GM12878 (cell line): ENCODE results near the gene SCNN1B. TPM values are rescaled to one million over a fixed set of nuclear protein-coding genes. Genes with fewer than 3 reads are reported as not detected.
A peak's percentile ranks its signal among the peaks of the same experiment; 100 is the strongest.
"Not testable (repeated sequence)": the region's sequence is repeated elsewhere in the genome, so short reads cannot be mapped to it uniquely, and the experiment has no call there.

Source experiments
- ATAC-seq: fragments of 200-7000 bp; cut with Tn5 transposase; 3 replicates; pipeline ENCODE4 v1.9.1; 2020; ENCODE audit warnings: mild to moderate bottlenecking, moderate library complexity
- BruUV-seq: library from RNA; stranded (reverse); fragments of 400-500 nt; replicated peaks from 2 replicates; lab custom pipeline; 2021; lab: Mats Ljungman, UMichigan
- CTCF ChIA-PET: fragments of 300-600 bp; sonication (Branson Sonifier 250); formaldehyde crosslinking; extraction: SDS; loops from one replicate; lab custom pipeline; 2021; ENCODE audit warnings: inconsistent platforms; lab: Yijun Ruan, JAX
- POLR2A ChIA-PET: fragments of 350-600 bp; formaldehyde crosslinking; extraction: SDS; loops from one replicate; lab custom pipeline; 2021; ENCODE audit warnings: inconsistent platforms; lab: Charles Lee
- RAD21 ChIA-PET: fragments of 300-600 bp; sonication (Branson Sonifier 250); formaldehyde crosslinking; loops from one replicate; lab custom pipeline; 2023; ENCODE audit warnings: antibody characterized with exemption; ENCODE audit not compliant: unreplicated experiment; lab: Charles Lee
- SMC1A ChIA-PET: fragments of 300-600 bp; sonication (Branson Sonifier 250); formaldehyde crosslinking; loops from one replicate; lab custom pipeline; 2023; ENCODE audit not compliant: unreplicated experiment, uncharacterized antibody; lab: Charles Lee
- DNase-seq: peaks from one replicate; pipeline ENCODE4 v3.0.0-alpha.2; 2011; ENCODE audit warnings: low read depth, low spot score
- FAIRE-seq: peaks from 3 replicates; lab custom pipeline; 2011; peaks lifted over from hg19 to GRCh38; lab: Jason Lieb, UNC
- H2AFZ ChIP-seq: 2 replicates; pipeline ENCODE4 v1.6.0; 2011; ENCODE audit warnings: low read depth, low read length, control low read depth; ENCODE audit not compliant: control insufficient read depth
- H3K27ac ChIP-seq: 2 replicates; pipeline ENCODE4 v1.5.1; 2011; ENCODE audit warnings: control low read depth; ENCODE audit not compliant: control insufficient read depth, insufficient read depth
- H3K27me3 ChIP-seq, 2 experiments: replicated peaks in 1 of 2; 2 replicates each; pipeline versions ENCODE4 v1.6.0 to v1.6.1; 2011; ENCODE audit warnings: low read length in 1 of 2; ENCODE audit not compliant: control insufficient read depth in 2 of 2, insufficient read depth in 2 of 2
- H3K36me3 ChIP-seq, 2 experiments: 2 replicates each; pipeline ENCODE4 v1.5.1; 2011; ENCODE audit warnings: low read length in 1 of 2; ENCODE audit not compliant: control insufficient read depth in 2 of 2, insufficient read depth in 2 of 2
- H3K4me1 ChIP-seq: 2 replicates; pipeline ENCODE4 v1.6.1; 2011; ENCODE audit warnings: mild to moderate bottlenecking, low read length, moderate library complexity, mixed read lengths; ENCODE audit not compliant: control insufficient read depth, insufficient read depth
- H3K4me2 ChIP-seq: 2 replicates; pipeline ENCODE4 v1.6.0; 2011; ENCODE audit warnings: control low read depth; ENCODE audit not compliant: control insufficient read depth, insufficient read depth
- H3K4me3 ChIP-seq: fragments of 200-600 bp; sonication (generic); 2 replicates; pipeline ENCODE4 v1.5.1; 2016
- H3K79me2 ChIP-seq: 2 replicates; pipeline ENCODE4 v1.6.0; 2011; ENCODE audit warnings: low read length; ENCODE audit not compliant: control insufficient read depth, insufficient read depth
- H3K9ac ChIP-seq: 2 replicates; pipeline ENCODE4 v1.8.0; 2011; ENCODE audit warnings: low read length, control low read depth, mixed read lengths; ENCODE audit not compliant: control insufficient read depth, insufficient read depth
- H3K9me3 ChIP-seq: replicated peaks from 3 replicates; pipeline ENCODE4 v1.5.1; 2011; ENCODE audit warnings: mild to moderate bottlenecking, low read length; ENCODE audit not compliant: control insufficient read depth, insufficient read depth
- H4K20me1 ChIP-seq: 2 replicates; pipeline ENCODE4 v1.6.0; 2011; ENCODE audit not compliant: control insufficient read depth, insufficient read depth
- CHD1 ChIP-seq: IDR thresholded peaks from 2 replicates; pipeline ENCODE4 v1.6.1; 2012; ENCODE audit warnings: low read depth, low read length, improper control_type of control experiment
- NR2F1 ChIP-seq: fragments of 450-650 bp; conservative IDR thresholded peaks from 2 replicates; pipeline ENCODE4 v1.6.1; 2017; ENCODE audit warnings: mild to moderate bottlenecking
- RUNX3 ChIP-seq: IDR thresholded peaks from 2 replicates; pipeline ENCODE4 v1.6.1; 2012; ENCODE audit warnings: low read length, inconsistent platforms
- WGBS: methylation state at CpG from one replicate; pipeline ENCODE4 v1.1.6; 2016; ENCODE audit warnings: low lambda C conversion rate; ENCODE audit not compliant: insufficient replicate concordance, insufficient coverage; ENCODE audit errors: missing lambda C conversion rate; 5-methylcytosine and 5-hydroxymethylcytosine counted together
- in situ Hi-C: fragments of 300-500 bp; cut with MboI; formaldehyde crosslinking; loops from 9 replicates; pipeline ENCODE4 v1.14.3; 2018; ENCODE audit warnings: mixed read lengths
- intact Hi-C: fragments of 100-400 bp; cut with micrococcal nuclease; formaldehyde crosslinking; loops from one replicate; pipeline ENCODE4 v1.14.2; 2022; ENCODE audit not compliant: unreplicated experiment
- polyA plus RNA-seq, 11 experiments: library from polyadenylated mRNA; depleted of rRNA in 4 of 11; unstranded in 6 of 11; stranded (reverse) in 5 of 11; fragments of >200 nt; fragmentation: Nextera tagmentation in 4 of 11; fragmentation: Illumina TruSeq in 1 of 11; extraction: Ambion mirVana in 4 of 11; extraction: Trizol in 1 of 11; gene quantifications; 1 replicate in 1 of 11; 2 replicates in 10 of 11; pipeline versions ENCODE4 v1.2.1 to v1.2.3, GENCODE V29; 2011 to 2016; ENCODE audit warnings: inconsistent platforms in 2 of 11, missing spikeins in 2 of 11, low read depth in 1 of 11
- total RNA-seq, 4 experiments: library from RNA; depleted of rRNA in 3 of 4; stranded (reverse); fragments of >200 nt in 3 of 4; fragmentation: Illumina TruSeq in 1 of 4; extraction: Trizol in 1 of 4; gene quantifications; 2 replicates each; pipeline versions ENCODE4 v1.2.1 to v1.2.3, GENCODE V29; 2013 to 2021

The SCNN1B gene
- total and polyA plus RNA-seq, 10 of the 15 experiments (the other 5 are each of a cell fraction or from before 2014, with no cell fraction given) = 0.28 to 1.5 (median 0.64) TPM

DNA sequence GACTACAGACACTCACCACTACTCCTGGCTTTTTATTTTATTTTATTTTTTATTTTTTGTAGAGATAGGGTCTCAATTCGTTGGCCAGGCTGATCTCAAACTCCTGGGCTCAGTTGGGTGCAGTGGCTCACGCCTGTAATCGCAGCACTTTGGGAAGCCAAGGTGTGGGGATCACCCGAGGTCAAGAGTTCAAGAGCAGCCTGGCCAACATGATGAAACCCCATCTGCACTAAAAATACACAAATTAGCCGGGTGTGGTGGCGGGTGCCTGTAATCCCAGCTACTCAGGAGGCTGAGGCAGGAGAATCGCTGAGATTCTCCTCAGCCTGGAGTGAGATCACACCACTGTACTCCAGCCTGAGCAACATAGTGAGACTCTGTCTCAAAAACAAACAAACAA is 64.2 kb downstream of the SCNN1B start:
- TF ChIP-seq NR2F1 = 0 out of 2 replicates have a peak, but pooled peaks have one; percentile 31
- ChIA-PET RAD21 (interaction anchor here (1.0 to 1.5 kb wide), 4 partner anchors 9 to 183 kb away, joined by 4 to 9 read pairs (median 6); no protein-coding TSS in a partner anchor), SMC1A (interaction anchor here (1.1 to 4.4 kb wide), 4 partner anchors 9 to 34 kb away, joined by 3 to 25 read pairs (median 6); no protein-coding TSS in a partner anchor), CTCF (interaction anchor here (1.1 to 1.2 kb wide), 2 partner anchors 9 to 31 kb away, joined by 3 to 4 read pairs; no protein-coding TSS in a partner anchor)
- H3K27me3 ChIP-seq, H3K36me3 ChIP-seq, POLR2A ChIA-PET, intact Hi-C loops, H3K4me3 ChIP-seq, H3K4me2 ChIP-seq, ATAC-seq, H3K4me1 ChIP-seq, H3K9ac ChIP-seq, H3K79me2 ChIP-seq, DNase-seq, BruUV-seq, FAIRE-seq, H3K27ac ChIP-seq, H4K20me1 ChIP-seq, H2AFZ ChIP-seq, in situ Hi-C loops, H3K9me3 ChIP-seq: not testable (repeated sequence)
- 39% methylated on average over 7 of the region's 7 CpGs for WGBS

GRCh38 chr16:23367564-23367963 is 65.5 kb downstream of the SCNN1B start:
- H3K9me3 ChIP-seq = no peaks in the 10 kb centered on the region; the same call in 2 of the 3 replicates

More at GRCh38 chr16:23367564-23367963, 65.5 kb downstream of the SCNN1B start:
- ATAC-seq = no peak
- no TSS peak for BruUV-seq
- no peak for DNase-seq
- H4K20me1 ChIP-seq = no peaks in the 10 kb centered on the region
- SMC1A ChIA-PET = no interaction called here
- in situ Hi-C loops (no loop called here), intact Hi-C loops (no loop called here)
- peaks cover 5% of the 10 kb centered on the region for H3K4me1 ChIP-seq
- H3K36me3 ChIP-seq = no peaks in the 10 kb centered on the region
- FAIRE-seq = no peak
- no peaks in the 10 kb centered on the region for H3K27me3 ChIP-seq
- H3K27ac ChIP-seq = no peak overlapping the region
- no peaks in the 10 kb centered on the region for H3K79me2 ChIP-seq
- H3K4me2 ChIP-seq = no peak overlapping the region
- no peak overlapping the region for H3K4me3 ChIP-seq
- no peak for TF ChIP-seq CHD1
- TF ChIP-seq RUNX3 = no peak
- TF ChIP-seq, all 136 proteins: peak for 0
- ChIA-PET POLR2A (no interaction called here), RAD21 (no interaction called here), CTCF (no interaction called here)
- WGBS = 64% methylated on average over 10 of the region's 10 CpGs
- H2AFZ ChIP-seq = no peak overlapping the region
- H3K9ac ChIP-seq = no peak overlapping the region
